Stimulated activated naive CD8-positive, alpha-beta T cell treated with anti-CD3 and anti-CD28 coated beads, Interleukin-15, Interleukin-2, amounts not matched to agents 100 ng/mL and 50 ng/mL, for 24 hours (primary cell): ENCODE results near the gene ZFYVE28.

Experiments used
- H3K27ac Mint-ChIP-seq: one replicate; pipeline ENCODE4 v1.8.0; 2021; ENCODE audit warnings: mild to moderate bottlenecking, mixed read lengths
- H3K27me3 Mint-ChIP-seq: one replicate; pipeline ENCODE4 v1.8.0; 2021; ENCODE audit warnings: mixed read lengths
- H3K36me3 Mint-ChIP-seq: one replicate; pipeline ENCODE4 v1.8.0; 2021; ENCODE audit warnings: low read depth, mixed read lengths
- H3K4me1 Mint-ChIP-seq: one replicate; pipeline ENCODE4 v1.8.0; 2021; ENCODE audit warnings: low read depth, mixed read lengths
- H3K4me3 Mint-ChIP-seq: one replicate; pipeline ENCODE4 v1.8.0; 2021; ENCODE audit warnings: mild to moderate bottlenecking, mixed read lengths
- H3K9me3 Mint-ChIP-seq: one replicate; pipeline ENCODE4 v1.8.0; 2021; ENCODE audit warnings: mixed read lengths

ZFYVE28 gene

DNA sequence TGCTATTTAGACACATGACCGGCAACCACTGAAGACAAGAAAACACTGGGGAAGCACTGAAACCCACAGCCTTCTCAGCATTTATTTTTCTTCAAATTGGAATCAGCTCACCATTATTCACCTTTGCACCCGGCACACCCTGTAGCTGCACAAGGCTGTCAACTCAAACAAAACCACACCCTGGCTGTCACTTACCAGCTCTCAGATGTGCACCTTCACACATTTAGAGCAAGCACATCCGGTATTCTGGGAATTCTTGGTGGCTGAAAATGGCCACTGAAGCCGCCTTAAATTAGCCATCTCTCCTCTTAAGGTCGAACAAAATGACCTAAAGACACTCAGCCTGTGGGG lies 5.9 kb downstream of the ZFYVE28 start:
- H3K27ac Mint-ChIP-seq, result peak overlapping the region; percentile 92
- peaks cover 65% of the 10 kb centered on the region for H3K4me1 Mint-ChIP-seq
- no peaks in the 10 kb centered on the region for H3K36me3 Mint-ChIP-seq
- H3K9me3 Mint-ChIP-seq, result no peaks in the 10 kb centered on the region
- peaks cover 19% of the 10 kb centered on the region for H3K27me3 Mint-ChIP-seq
- H3K4me3 Mint-ChIP-seq, result peak overlapping the region; percentile 62

DNA sequence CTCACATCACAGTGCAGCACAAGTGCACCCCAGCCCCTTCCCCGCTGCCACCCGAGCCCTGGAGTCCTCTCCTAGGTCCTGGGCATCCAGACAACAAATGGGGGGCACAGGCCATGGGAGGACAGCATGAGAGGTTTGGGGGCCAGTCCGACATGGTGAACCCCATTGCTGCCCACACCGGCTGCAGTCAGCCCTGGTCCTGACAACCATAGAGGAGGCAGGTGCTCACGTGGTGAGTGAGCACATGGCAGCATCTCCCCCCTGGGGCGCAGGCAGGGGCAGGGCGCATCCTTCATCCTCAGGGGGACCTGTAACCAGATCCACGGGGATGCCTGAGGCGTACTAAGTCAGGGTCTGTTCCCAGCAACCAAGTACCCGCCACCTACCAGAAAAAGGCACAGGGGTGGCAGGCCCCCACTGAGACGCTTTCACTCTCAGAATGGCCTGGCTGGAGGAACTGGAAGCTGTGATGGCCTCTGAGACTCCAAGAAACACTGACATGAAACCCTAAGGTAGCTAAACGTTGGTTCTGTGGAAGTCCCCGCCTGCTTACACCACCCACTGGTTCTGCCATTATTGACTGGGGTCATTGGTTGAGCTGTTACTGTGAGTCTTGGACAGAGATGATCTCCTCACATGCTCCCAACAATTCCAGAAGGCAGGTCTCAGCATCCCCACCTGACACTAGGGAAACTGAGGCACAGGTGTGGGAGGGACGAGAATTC lies 6.5 kb downstream of the ZFYVE28 start:
- Mint-ChIP-seq H3K4me3 (peak overlapping the region; percentile 62), H3K27me3 (peaks cover 19% of the 10 kb centered on the region), H3K9me3 (no peaks in the 10 kb centered on the region), H3K4me1 (peaks cover 68% of the 10 kb centered on the region), H3K27ac (peak overlapping the region; percentile 92), H3K36me3 (no peaks in the 10 kb centered on the region)

DNA sequence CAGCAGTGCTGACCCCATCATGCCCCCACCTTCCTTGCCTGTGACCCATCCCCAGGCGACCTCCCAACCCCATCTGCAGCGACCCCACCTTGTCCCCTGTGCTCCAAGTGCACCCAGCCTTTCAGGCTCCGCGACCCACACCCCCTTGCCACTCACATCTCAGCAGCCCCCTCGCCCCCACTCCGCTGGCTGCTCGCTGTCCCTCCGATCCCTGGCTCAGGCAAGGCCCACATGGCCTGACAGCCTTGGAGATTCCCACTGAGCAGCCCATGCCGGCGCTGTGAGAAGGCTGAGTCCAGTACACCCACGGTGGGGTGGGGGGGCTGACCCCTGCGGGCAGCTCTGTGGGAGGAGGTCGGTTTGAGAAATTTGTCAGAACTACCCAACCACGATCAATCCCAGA lies 9.1 kb downstream of the ZFYVE28 start:
- no peak overlapping the region for H3K4me3 Mint-ChIP-seq
- H3K27ac Mint-ChIP-seq, result no peak overlapping the region
- H3K4me1 Mint-ChIP-seq, result peaks cover 48% of the 10 kb centered on the region
- H3K9me3 Mint-ChIP-seq, result no peaks in the 10 kb centered on the region
- peaks cover 4% of the 10 kb centered on the region for H3K27me3 Mint-ChIP-seq
- no peaks in the 10 kb centered on the region for H3K36me3 Mint-ChIP-seq

- Mint-ChIP-seq H3K36me3 (no peaks in the 10 kb centered on the region), H3K27ac (no peak overlapping the region)
Observed at GRCh38 chr4:2408976-2409375, 9.5 kb downstream of the ZFYVE28 start.

GRCh38 chr4:2408401-2408958 lies 10.0 kb downstream of the ZFYVE28 start:
- no peaks in the 10 kb centered on the region for H3K36me3 Mint-ChIP-seq
- no peak overlapping the region for H3K4me3 Mint-ChIP-seq
- peaks cover 39% of the 10 kb centered on the region for H3K4me1 Mint-ChIP-seq
- H3K27ac Mint-ChIP-seq, result no peak overlapping the region
- no peaks in the 10 kb centered on the region for H3K27me3 Mint-ChIP-seq
- no peaks in the 10 kb centered on the region for H3K9me3 Mint-ChIP-seq

More at GRCh38 chr4:2408976-2409375, 9.5 kb downstream of the ZFYVE28 start:
- H3K9me3 Mint-ChIP-seq, result no peaks in the 10 kb centered on the region
- peaks cover 44% of the 10 kb centered on the region for H3K4me1 Mint-ChIP-seq
- H3K4me3 Mint-ChIP-seq, result no peak overlapping the region
- no peaks in the 10 kb centered on the region for H3K27me3 Mint-ChIP-seq

GRCh38 chr4:2407991-2408342 lies 10.5 kb downstream of the ZFYVE28 start:
- Mint-ChIP-seq H3K27me3 (no peaks in the 10 kb centered on the region), H3K9me3 (no peaks in the 10 kb centered on the region), H3K4me1 (peaks cover 34% of the 10 kb centered on the region), H3K27ac (no peak overlapping the region), H3K4me3 (no peak overlapping the region), H3K36me3 (no peaks in the 10 kb centered on the region)

DNA sequence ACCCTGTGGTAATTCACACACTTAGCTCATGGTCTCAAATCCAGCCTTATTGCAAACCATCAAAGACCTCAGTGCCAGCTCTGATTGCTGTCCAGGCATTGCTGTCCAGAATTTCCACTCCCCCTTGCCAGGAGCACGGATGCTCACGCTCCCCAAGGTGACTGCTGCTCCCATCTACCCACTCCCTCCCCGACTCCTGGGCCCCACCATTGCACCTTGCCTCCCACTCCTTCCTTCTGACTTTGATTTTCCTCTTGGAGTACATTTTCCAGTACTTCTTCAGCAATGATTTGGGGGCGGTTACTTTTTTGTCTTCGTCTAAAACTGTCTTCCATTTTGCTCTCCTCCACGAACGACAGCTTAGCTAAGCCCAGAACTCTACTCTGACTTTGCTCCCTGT lies 11.5 kb downstream of the ZFYVE28 start:
- no peak overlapping the region for H3K4me3 Mint-ChIP-seq
- H3K27ac Mint-ChIP-seq, result no peak overlapping the region
- H3K4me1 Mint-ChIP-seq, result peaks cover 32% of the 10 kb centered on the region
- H3K27me3 Mint-ChIP-seq, result peaks cover under 1% of the 10 kb centered on the region
- no peaks in the 10 kb centered on the region for H3K36me3 Mint-ChIP-seq
- H3K9me3 Mint-ChIP-seq, result no peaks in the 10 kb centered on the region

DNA sequence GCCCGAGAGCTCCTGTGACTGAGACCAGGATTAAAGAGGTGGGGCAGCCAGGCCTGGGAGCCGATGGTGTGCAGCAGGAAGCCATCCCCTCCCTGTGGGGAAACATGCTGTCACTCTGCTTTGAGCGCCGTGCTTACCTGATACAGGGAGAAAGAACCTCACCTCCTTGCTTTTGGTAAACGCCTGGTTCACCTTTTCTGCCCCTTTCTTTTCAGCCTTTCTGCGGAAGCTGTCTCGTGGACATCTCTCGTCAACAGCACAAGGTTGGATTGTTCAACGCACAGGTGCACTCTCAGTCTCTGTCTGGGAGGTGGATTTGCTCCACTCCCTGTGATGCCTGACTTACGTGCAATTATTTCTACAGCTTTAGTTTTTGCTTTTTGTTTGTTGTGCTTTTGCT lies 12.0 kb downstream of the ZFYVE28 start:
- Mint-ChIP-seq H3K27ac (no peak overlapping the region), H3K4me1 (peaks cover 32% of the 10 kb centered on the region), H3K36me3 (no peaks in the 10 kb centered on the region), H3K4me3 (no peak overlapping the region), H3K9me3 (no peaks in the 10 kb centered on the region), H3K27me3 (peaks cover 4% of the 10 kb centered on the region)

DNA sequence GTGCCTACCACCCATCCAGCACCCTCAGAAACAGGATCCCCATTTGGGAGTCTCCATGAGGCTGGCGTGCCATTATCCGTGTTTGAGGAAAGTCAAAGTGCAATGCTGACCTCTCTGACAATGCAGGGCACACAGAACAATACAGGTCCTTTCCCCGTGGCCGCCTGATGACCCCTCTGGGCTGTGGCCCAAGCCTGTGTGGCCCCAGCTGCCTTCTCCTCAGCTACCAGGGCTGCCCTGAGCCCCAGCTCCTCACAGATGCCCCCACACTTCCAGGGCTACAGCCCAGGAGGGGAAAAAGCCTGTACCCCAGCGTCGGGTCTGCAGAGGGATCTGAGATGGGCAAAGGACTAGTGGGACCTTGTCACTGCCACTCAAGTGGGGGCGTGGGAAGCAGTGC lies 15.5 kb downstream of the ZFYVE28 start:
- H3K9me3 Mint-ChIP-seq, result no peaks in the 10 kb centered on the region
- H3K36me3 Mint-ChIP-seq, result no peaks in the 10 kb centered on the region
- peak overlapping the region; percentile 11 for H3K27ac Mint-ChIP-seq
- H3K27me3 Mint-ChIP-seq, result peaks cover 8% of the 10 kb centered on the region
- no peak overlapping the region for H3K4me3 Mint-ChIP-seq
- H3K4me1 Mint-ChIP-seq, result peaks cover 23% of the 10 kb centered on the region

- Mint-ChIP-seq H3K4me3 (peak overlapping the region; percentile 47), H3K36me3 (no peaks in the 10 kb centered on the region), H3K27me3 (peaks cover 8% of the 10 kb centered on the region), H3K27ac (peak overlapping the region; percentile 11), H3K4me1 (peaks cover 23% of the 10 kb centered on the region), H3K9me3 (no peaks in the 10 kb centered on the region)
Observed at GRCh38 chr4:2402048-2402842, 16.2 kb downstream of the ZFYVE28 start.

DNA sequence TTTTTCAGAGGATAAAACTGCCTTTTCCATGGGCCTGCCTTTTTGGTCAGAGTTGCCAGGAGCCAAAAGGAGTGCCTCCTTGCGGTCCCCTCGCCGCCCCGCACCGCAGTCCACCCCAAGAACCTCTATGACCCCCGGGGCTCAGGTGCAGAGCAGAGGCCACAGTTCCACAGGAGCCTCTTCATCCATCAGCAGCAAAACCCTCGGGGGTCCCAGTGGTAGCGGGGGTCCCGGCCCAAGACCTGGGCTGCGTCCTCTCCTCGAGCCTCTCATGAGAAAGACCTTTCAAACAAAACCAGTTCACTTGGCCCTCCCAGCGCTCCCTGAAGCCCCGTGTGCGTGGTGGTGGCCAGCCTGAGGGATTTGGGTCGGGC lies 16.8 kb downstream of the ZFYVE28 start:
- no peaks in the 10 kb centered on the region for H3K36me3 Mint-ChIP-seq
- peaks cover 8% of the 10 kb centered on the region for H3K27me3 Mint-ChIP-seq
- H3K27ac Mint-ChIP-seq, result no peak overlapping the region
- peaks cover 18% of the 10 kb centered on the region for H3K4me1 Mint-ChIP-seq
- H3K9me3 Mint-ChIP-seq, result no peaks in the 10 kb centered on the region
- H3K4me3 Mint-ChIP-seq, result peak overlapping the region; percentile 47

GRCh38 chr4:2400841-2401609 lies 17.4 kb downstream of the ZFYVE28 start:
- Mint-ChIP-seq H3K27me3 (peaks cover 8% of the 10 kb centered on the region), H3K9me3 (no peaks in the 10 kb centered on the region), H3K27ac (no peak overlapping the region), H3K4me3 (no peak overlapping the region), H3K4me1 (peaks cover 18% of the 10 kb centered on the region), H3K36me3 (no peaks in the 10 kb centered on the region)

DNA sequence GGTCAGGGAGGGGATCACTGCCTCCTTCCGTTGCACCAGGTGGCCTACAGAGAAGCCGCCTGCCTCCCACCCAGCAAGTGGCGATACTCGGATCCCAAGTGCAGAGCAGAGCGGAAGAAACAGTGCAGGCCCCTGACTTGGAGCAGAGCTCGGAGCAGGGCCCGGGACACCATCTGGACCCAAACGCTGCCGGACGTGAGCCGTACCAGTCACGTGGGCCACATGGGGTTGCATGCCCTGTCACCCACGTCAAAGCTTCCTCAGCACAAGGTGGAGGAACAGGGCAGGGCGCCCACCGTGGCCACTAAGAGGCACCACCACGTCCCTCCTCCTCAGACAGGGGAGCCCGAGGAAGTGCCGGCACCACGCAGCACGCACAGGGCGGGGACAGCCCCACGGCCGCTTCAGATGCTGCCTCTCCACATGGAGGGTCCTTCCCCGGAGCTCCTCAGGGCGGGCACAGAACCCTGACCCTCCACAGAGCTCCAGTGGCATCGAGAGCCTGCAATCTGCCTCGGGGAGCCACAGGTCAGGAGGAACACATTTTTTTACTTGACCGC lies 18.7 kb downstream of the ZFYVE28 start:
- no peaks in the 10 kb centered on the region for H3K36me3 Mint-ChIP-seq
- no peak overlapping the region for H3K27ac Mint-ChIP-seq
- H3K4me1 Mint-ChIP-seq, result peaks cover 21% of the 10 kb centered on the region
- H3K4me3 Mint-ChIP-seq, result no peak overlapping the region
- peaks cover 8% of the 10 kb centered on the region for H3K27me3 Mint-ChIP-seq
- no peaks in the 10 kb centered on the region for H3K9me3 Mint-ChIP-seq

GRCh38 chr4:2399216-2399615 lies 19.2 kb downstream of the ZFYVE28 start:
- H3K27ac Mint-ChIP-seq, result no peak overlapping the region

More at GRCh38 chr4:2399216-2399615, 19.2 kb downstream of the ZFYVE28 start:
- no peak overlapping the region for H3K4me3 Mint-ChIP-seq
- peaks cover 8% of the 10 kb centered on the region for H3K27me3 Mint-ChIP-seq
- H3K4me1 Mint-ChIP-seq, result peaks cover 26% of the 10 kb centered on the region
- no peaks in the 10 kb centered on the region for H3K36me3 Mint-ChIP-seq
- H3K9me3 Mint-ChIP-seq, result no peaks in the 10 kb centered on the region
